ENCODE data around the gene PCNX2.

GRCh38 chr1:233279971-233280370 is 15.6 kb downstream of the PCNX2 start:
- no peak for TF ChIP-seq YY1 (IDR thresholded peaks at IDR 0.05; ENCODE audit: insufficient read depth, insufficient read length)
- TF ChIP-seq ZNF274 (IDR thresholded peaks at IDR 0.05; ENCODE audit: low read depth, low read length), result no peak
